ENCODE data around the gene FBXW7. TPM values are rescaled to one million over a fixed set of nuclear protein-coding genes. Genes with fewer than 3 reads are reported as not detected.
A peak's percentile ranks its signal among the peaks of the same experiment; 100 is the strongest.

Gene FBXW7
- total and polyA plus RNA-seq, 4 experiments from 2014 or later: 36.2 to 148 (median 92.9) TPM

- no peaks in the 10 kb centered on the region for H3K9me3 ChIP-seq (ENCODE audit: control insufficient read depth in 1 of 2, low read length in 2 of 2)
- Mint-ChIP-seq H3K27ac (no peak overlapping the region), H3K4me1 (peaks cover 1 to 8% (median 5%) of the 10 kb centered on the region in 4 donors), H3K4me3 (no peak overlapping the region), H3K9me3 (no peaks in the 10 kb centered on the region), H3K36me3 (no peaks in the 10 kb centered on the region), H3K27me3 (no peaks in the 10 kb centered on the region)
- intact Hi-C loops (cut with micrococcal nuclease): no loop called here
- no peaks in the 10 kb centered on the region for H3K4me1 ChIP-seq (ENCODE audit: insufficient read depth, low read length)
- no peak for DNase-seq
- no peak overlapping the region for H3K27ac ChIP-seq (ENCODE audit: low read depth, low read length)
- H3K27me3 ChIP-seq (ENCODE audit: insufficient read depth, low read length): no peaks in the 10 kb centered on the region
- H3K4me3 ChIP-seq (ENCODE audit: low read length in 2 of 2): no peak overlapping the region
- CTCF ChIA-PET (ENCODE audit: partially characterized antibody): interaction anchor here (1.0 kb wide), 1 partner anchor 64 kb away, joined by 4 read pairs; no protein-coding TSS in a partner anchor
- no peaks in the 10 kb centered on the region for H3K36me3 ChIP-seq (ENCODE audit: insufficient read depth, low read length)
- POLR2A ChIA-PET (ENCODE audit: partially characterized antibody): interaction anchor here (1.4 to 3.3 kb wide), 4 partner anchors 11 to 29 kb away, joined by 3 to 12 read pairs (median 6); partner anchors contain the start of gene FBXW7
Observed at GRCh38 chr4:152565333-152565732, 29.4 kb upstream of the FBXW7 start.

- no peaks in the 10 kb centered on the region for H3K36me3 ChIP-seq (ENCODE audit: insufficient read depth, low read length)
- DNase-seq: no peak
- Mint-ChIP-seq H3K9me3 (no peaks in the 10 kb centered on the region), H3K4me3 (no peak overlapping the region), H3K27me3 (no peaks in the 10 kb centered on the region), H3K27ac (no peak overlapping the region), H3K4me1 (peaks cover 1 to 8% (median 5%) of the 10 kb centered on the region in 4 donors), H3K36me3 (no peaks in the 10 kb centered on the region)
- H3K27ac ChIP-seq (ENCODE audit: low read depth, low read length): no peak overlapping the region
- no peak overlapping the region for H3K4me3 ChIP-seq (ENCODE audit: low read length in 2 of 2)
- H3K4me1 ChIP-seq (ENCODE audit: insufficient read depth, low read length): no peaks in the 10 kb centered on the region
- H3K27me3 ChIP-seq (ENCODE audit: insufficient read depth, low read length): no peaks in the 10 kb centered on the region
- CTCF ChIA-PET (ENCODE audit: partially characterized antibody): no interaction called here
- POLR2A ChIA-PET (ENCODE audit: partially characterized antibody): interaction anchor here (1.4 to 3.3 kb wide), 2 partner anchors 21 to 28 kb away, joined by 4 to 12 read pairs; partner anchors contain the start of gene FBXW7
- H3K9me3 ChIP-seq (ENCODE audit: control insufficient read depth in 1 of 2, low read length in 2 of 2): no peaks in the 10 kb centered on the region
- intact Hi-C loops (cut with micrococcal nuclease): no loop called here
Observed at GRCh38 chr4:152564336-152564735, 28.4 kb upstream of the FBXW7 start.

- Mint-ChIP-seq H3K36me3 (no peaks in the 10 kb centered on the region), H3K27ac (no peak overlapping the region), H3K9me3 (no peaks in the 10 kb centered on the region), H3K4me3 (no peak overlapping the region), H3K27me3 (no peaks in the 10 kb centered on the region), H3K4me1 (peaks cover 1 to 8% (median 5%) of the 10 kb centered on the region in 4 donors)
- intact Hi-C loops (cut with micrococcal nuclease): no loop called here
- ChIA-PET POLR2A (ENCODE audit: partially characterized antibody) (no interaction called here), CTCF (ENCODE audit: partially characterized antibody) (no interaction called here)
- Histone ChIP-seq H3K36me3 (ENCODE audit: insufficient read depth, low read length) (no peaks in the 10 kb centered on the region), H3K9me3 (ENCODE audit: control insufficient read depth in 1 of 2, low read length in 2 of 2) (no peaks in the 10 kb centered on the region), H3K4me3 (ENCODE audit: low read length in 2 of 2) (no peak overlapping the region), H3K4me1 (ENCODE audit: insufficient read depth, low read length) (no peaks in the 10 kb centered on the region), H3K27me3 (ENCODE audit: insufficient read depth, low read length) (no peaks in the 10 kb centered on the region), H3K27ac (ENCODE audit: low read depth, low read length) (no peak overlapping the region)
- no peak for DNase-seq
Observed at GRCh38 chr4:152563209-152563608, 27.3 kb upstream of the FBXW7 start.

GRCh38 chr4:152559641-152560040, 23.7 kb upstream of the FBXW7 start:
- ChIA-PET CTCF (ENCODE audit: partially characterized antibody) (no interaction called here), POLR2A (ENCODE audit: partially characterized antibody) (no interaction called here)
- no peaks in the 10 kb centered on the region for H3K36me3 ChIP-seq (ENCODE audit: insufficient read depth, low read length)
- no peak overlapping the region for H3K27ac ChIP-seq (ENCODE audit: low read depth, low read length)
- H3K9me3 ChIP-seq (ENCODE audit: control insufficient read depth in 1 of 2, low read length in 2 of 2): no peaks in the 10 kb centered on the region
- Mint-ChIP-seq H3K9me3 (no peaks in the 10 kb centered on the region), H3K4me3 (no peak overlapping the region), H3K27ac (no peak overlapping the region), H3K36me3 (no peaks in the 10 kb centered on the region), H3K27me3 (no peaks in the 10 kb centered on the region), H3K4me1 (peaks cover 16 to 35% (median 22%) of the 10 kb centered on the region in 4 donors)
- H3K27me3 ChIP-seq (ENCODE audit: insufficient read depth, low read length): no peaks in the 10 kb centered on the region
- no peak overlapping the region for H3K4me3 ChIP-seq (ENCODE audit: low read length in 2 of 2)
- DNase-seq: no peak
- intact Hi-C loops (cut with micrococcal nuclease): no loop called here
- peaks cover 26% of the 10 kb centered on the region for H3K4me1 ChIP-seq (ENCODE audit: insufficient read depth, low read length)

GRCh38 chr4:152558396-152558795, 22.5 kb upstream of the FBXW7 start:
- Mint-ChIP-seq H3K27ac (peak overlapping the region in 2 of 7 donors; percentile 1 to 58), H3K9me3 (no peaks in the 10 kb centered on the region), H3K27me3 (no peaks in the 10 kb centered on the region), H3K4me3 (peak overlapping the region in 1 of 8 donors; percentile 34), H3K4me1 (peaks cover 22 to 39% (median 28%) of the 10 kb centered on the region in 4 donors), H3K36me3 (no peaks in the 10 kb centered on the region)
- H3K36me3 ChIP-seq (ENCODE audit: insufficient read depth, low read length): no peaks in the 10 kb centered on the region
- intact Hi-C loops (cut with micrococcal nuclease): no loop called here
- POLR2A ChIA-PET (ENCODE audit: partially characterized antibody): no interaction called here
- CTCF ChIA-PET (ENCODE audit: partially characterized antibody): no interaction called here
- no peaks in the 10 kb centered on the region for H3K27me3 ChIP-seq (ENCODE audit: insufficient read depth, low read length)
- no peak for DNase-seq
- H3K27ac ChIP-seq (ENCODE audit: low read depth, low read length): no peak overlapping the region
- H3K4me3 ChIP-seq (ENCODE audit: low read length in 2 of 2): no peak overlapping the region
- peaks cover 38% of the 10 kb centered on the region for H3K4me1 ChIP-seq (ENCODE audit: insufficient read depth, low read length)
- H3K9me3 ChIP-seq (ENCODE audit: control insufficient read depth in 1 of 2, low read length in 2 of 2): no peaks in the 10 kb centered on the region

GRCh38 chr4:152556834-152557233, 20.9 kb upstream of the FBXW7 start:
- ChIA-PET CTCF (ENCODE audit: partially characterized antibody) (interaction anchor here (0.7 to 6.8 kb wide), 3 partner anchors 11 to 18 kb away, joined by 3 to 76 read pairs (median 3); partner anchors contain the start of gene FBXW7), POLR2A (ENCODE audit: partially characterized antibody) (interaction anchor here (1.2 to 8.1 kb wide), 2 partner anchors 17 to 28 kb away, joined by 3 to 327 read pairs; partner anchors contain the start of gene FBXW7)
- Histone ChIP-seq H3K36me3 (ENCODE audit: insufficient read depth, low read length) (no peaks in the 10 kb centered on the region), H3K4me3 (ENCODE audit: low read length in 2 of 2) (peak overlapping the region in 1 of 2 donors; percentile 9), H3K27me3 (ENCODE audit: insufficient read depth, low read length) (no peaks in the 10 kb centered on the region), H3K4me1 (ENCODE audit: insufficient read depth, low read length) (peaks cover 50% of the 10 kb centered on the region), H3K9me3 (ENCODE audit: control insufficient read depth in 1 of 2, low read length in 2 of 2) (no peaks in the 10 kb centered on the region), H3K27ac (ENCODE audit: low read depth, low read length) (no peak overlapping the region)
- no peak for DNase-seq
- Mint-ChIP-seq H3K27ac (peak overlapping the region; percentile 19 to 95 (median 92)), H3K27me3 (no peaks in the 10 kb centered on the region), H3K4me1 (peaks cover 29 to 53% (median 37%) of the 10 kb centered on the region in 4 donors), H3K36me3 (no peaks in the 10 kb centered on the region), H3K4me3 (peak overlapping the region in 7 of 8 donors; percentile 79 to 89 (median 86)), H3K9me3 (no peaks in the 10 kb centered on the region)
- intact Hi-C loops (cut with micrococcal nuclease): no loop called here

GRCh38 chr4:152556283-152556682, 20.4 kb upstream of the FBXW7 start:
- ChIA-PET CTCF (ENCODE audit: partially characterized antibody) (interaction anchor here (0.7 to 6.8 kb wide), 4 partner anchors 12 to 18 kb away, joined by 3 to 76 read pairs (median 3); partner anchors contain the start of gene FBXW7), POLR2A (ENCODE audit: partially characterized antibody) (interaction anchor here (1.2 to 8.1 kb wide), 2 partner anchors 17 to 29 kb away, joined by 3 to 327 read pairs; partner anchors contain the start of gene FBXW7)
- Histone ChIP-seq H3K9me3 (ENCODE audit: control insufficient read depth in 1 of 2, low read length in 2 of 2) (no peaks in the 10 kb centered on the region), H3K4me3 (ENCODE audit: low read length in 2 of 2) (peak overlapping the region; percentile 9 to 22), H3K27ac (ENCODE audit: low read depth, low read length) (peak overlapping the region; percentile 14), H3K27me3 (ENCODE audit: insufficient read depth, low read length) (no peaks in the 10 kb centered on the region), H3K4me1 (ENCODE audit: insufficient read depth, low read length) (peaks cover 50% of the 10 kb centered on the region), H3K36me3 (ENCODE audit: insufficient read depth, low read length) (no peaks in the 10 kb centered on the region)
- Mint-ChIP-seq H3K27ac (peak overlapping the region; percentile 55 to 95 (median 94)), H3K9me3 (no peaks in the 10 kb centered on the region), H3K4me1 (peaks cover 29 to 57% (median 42%) of the 10 kb centered on the region in 4 donors), H3K27me3 (no peaks in the 10 kb centered on the region), H3K4me3 (peak overlapping the region; percentile 79 to 89 (median 86)), H3K36me3 (peaks cover 0 to 2% of the 10 kb centered on the region in 2 donors)
- intact Hi-C loops (cut with micrococcal nuclease): no loop called here
- DNase-seq: peak in 2 of 5 donors; percentile 17 to 22

All from CD4-positive, alpha-beta memory T cell (primary cell).